Esophagus squamous epithelium (tissue), 5 donors: Measurements from ENCODE around the gene COG7. TPM values are rescaled to one million over a fixed set of nuclear protein-coding genes. Genes with fewer than 3 reads are reported as not detected.
"Not testable (repeated sequence)": the region's sequence is repeated elsewhere in the genome, so short reads cannot be mapped to it uniquely, and the experiment has no call there.

Experiments
- DNase-seq: peaks from one replicate; lab custom pipeline; 2025; lab: John Stamatoyannopoulos, UW
- H3K27ac ChIP-seq, 4 donors: fragments of 200-600 bp; sonication (generic); one replicate each; pipeline ENCODE4 v1.5.1; 2016 to 2019; ENCODE audit warnings: mild to moderate bottlenecking in 1 of 4
- H3K27me3 ChIP-seq, 4 donors: fragments of 200-600 bp; sonication (generic); 1 replicate in 3 of 4; 2 replicates in 1 of 4; pipeline versions ENCODE4 v1.5.1 to v1.6.0; 2017 to 2021; ENCODE audit warnings: antibody characterized with exemption in 1 of 4
- H3K36me3 ChIP-seq, 3 donors: fragments of 200-600 bp; sonication (generic); one replicate each; pipeline ENCODE4 v1.5.1; 2016 to 2019
- H3K4me1 ChIP-seq, 3 donors: fragments of 200-600 bp; sonication (generic); one replicate each; pipeline ENCODE4 v1.5.1; 2017 to 2019
- H3K4me3 ChIP-seq, 4 donors: fragments of 200-600 bp; sonication (generic); 1 replicate in 3 of 4; 2 replicates in 1 of 4; pipeline ENCODE4 v1.5.1; 2016 to 2019; ENCODE audit warnings: mild to moderate bottlenecking in 2 of 4, moderate library complexity in 1 of 4
- H3K9me3 ChIP-seq, 3 donors: fragments of 200-600 bp; sonication (generic); one replicate each; pipeline ENCODE4 v1.5.1; 2016 to 2019
- CTCF ChIP-seq, 6 experiments: fragments of 450-650 bp in 4 of 6; fragments of 200-600 bp in 2 of 6; sonication (generic) in 2 of 6; IDR thresholded peaks; one replicate each; pipeline ENCODE4 v1.5.1; 2016 to 2019; ENCODE audit warnings: antibody characterized with exemption in 6 of 6, mild to moderate bottlenecking in 4 of 6, moderate library complexity in 4 of 6
- POLR2A ChIP-seq, 4 donors: fragments of 450-650 bp; IDR thresholded peaks; one replicate each; pipeline ENCODE4 v1.6.1; 2017; ENCODE audit warnings: antibody characterized with exemption in 4 of 4, mild to moderate bottlenecking in 4 of 4, moderate library complexity in 3 of 4
- WGBS, 2 donors: methylation state at CpG; one replicate each; pipeline ENCODE4 v1.1.5; 2018; 5-methylcytosine and 5-hydroxymethylcytosine counted together
- intact Hi-C: fragments of 100-400 bp; cut with DNase I; formaldehyde crosslinking; loops from one replicate; pipeline ENCODE4 v1.15.0; 2022
- total RNA-seq, 4 donors: library from RNA; depleted of rRNA; stranded (reverse); fragments of >200 nt; gene quantifications; one replicate each; pipeline ENCODE4 v1.1.0, GENCODE V29; 2016
- donor health status: DM: yes; HTN: yes; CAD: no.

COG7 gene
- total RNA-seq, 4 donors from 2014 or later: 10.4 to 17.6 (median 15.3) TPM

GRCh38 chr16:23464196-23464595, 11.2 kb upstream of the COG7 start:
- WGBS, 2 donors: 50 to 71% methylated on average over 1 of the region's 1 CpG
- intact Hi-C loops: no loop called here
- H3K4me1 ChIP-seq: peaks cover 0 to 13% (median 0%) of the 10 kb centered on the region in 3 donors
- TF ChIP-seq CTCF (IDR thresholded peaks at IDR 0.05): no peak
- TF ChIP-seq POLR2A (IDR thresholded peaks at IDR 0.05): no peak
- no peak overlapping the region for H3K27ac ChIP-seq
- peaks cover 0 to 46% (median 18%) of the 10 kb centered on the region in 3 donors for H3K36me3 ChIP-seq
- no peak for DNase-seq
- no peak overlapping the region for H3K4me3 ChIP-seq
- no peaks in the 10 kb centered on the region for H3K9me3 ChIP-seq
- no peaks in the 10 kb centered on the region for H3K27me3 ChIP-seq

- 29 to 43% methylated on average over 4 to 6 of the region's 6 CpGs for WGBS, 2 donors
Measured at GRCh38 chr16:23462994-23463393, 10.0 kb upstream of the COG7 start.

GRCh38 chr16:23453338-23454052, 506 bp upstream of the COG7 start:
- Histone ChIP-seq H3K27ac (peak overlapping the region in 3 of 4 donors; percentile 81 to 88 (median 86)), H3K4me3 (peak overlapping the region; percentile 68 to 85 (median 80)), H3K4me1 (peaks cover 10 to 55% (median 18%) of the 10 kb centered on the region in 3 donors), H3K9me3 (no peaks in the 10 kb centered on the region), H3K27me3 (no peaks in the 10 kb centered on the region), H3K36me3 (no peaks in the 10 kb centered on the region)
- intact Hi-C loops: no loop called here
- TF ChIP-seq CTCF (IDR thresholded peaks at IDR 0.05) (no peak), POLR2A (IDR thresholded peaks at IDR 0.05) (no peak)
- 56 to 57% methylated on average over 35 to 37 of the region's 37 CpGs for WGBS, 2 donors
- no peak for DNase-seq

More at GRCh38 chr16:23462994-23463393, 10.0 kb upstream of the COG7 start:
- Histone ChIP-seq H3K4me1 (peaks cover 0 to 13% (median 0%) of the 10 kb centered on the region in 3 donors), H3K27ac (peak overlapping the region in 1 of 4 donors; percentile 21), H3K36me3 (peaks cover 0 to 34% (median 7%) of the 10 kb centered on the region in 3 donors)
- DNase-seq, H3K4me3 ChIP-seq, H3K27me3 ChIP-seq, H3K9me3 ChIP-seq, intact Hi-C loops: not testable (repeated sequence)

- no peak for DNase-seq
- no peak for TF ChIP-seq CTCF (IDR thresholded peaks at IDR 0.05)
- no peak for TF ChIP-seq POLR2A (IDR thresholded peaks at IDR 0.05)
- Histone ChIP-seq H3K4me3 (peak overlapping the region; percentile 68 to 85 (median 80)), H3K9me3 (no peaks in the 10 kb centered on the region), H3K36me3 (no peaks in the 10 kb centered on the region), H3K27ac (peak overlapping the region in 3 of 4 donors; percentile 81 to 88 (median 86)), H3K4me1 (peaks cover 10 to 62% (median 22%) of the 10 kb centered on the region in 3 donors), H3K27me3 (no peaks in the 10 kb centered on the region)
- intact Hi-C loops: no loop called here
- 1 to 2% methylated on average over 9 to 10 of the region's 10 CpGs for whole genome bisulfite sequencing, 2 donors
Measured at GRCh38 chr16:23452221-23452571, 793 bp downstream of the COG7 start.

- intact Hi-C loops: no loop called here
- TF ChIP-seq CTCF (IDR thresholded peaks at IDR 0.05) (no peak), POLR2A (IDR thresholded peaks at IDR 0.05) (no peak)
- no peaks in the 10 kb centered on the region for H3K27me3 ChIP-seq
- H3K4me3 ChIP-seq: no peak overlapping the region
- peaks cover 10 to 29% (median 12%) of the 10 kb centered on the region in 3 donors for H3K36me3 ChIP-seq
- no peak for DNase-seq
- H3K4me1 ChIP-seq: peaks cover 6 to 52% (median 16%) of the 10 kb centered on the region in 3 donors
- H3K9me3 ChIP-seq: no peaks in the 10 kb centered on the region
- WGBS, 2 donors: 67 to 76% methylated on average over 4 of the region's 4 CpGs
- peak overlapping the region in 2 of 4 donors; percentile 10 to 40 for H3K27ac ChIP-seq
Measured at GRCh38 chr16:23448392-23448791, 4.6 kb downstream of the COG7 start.

- 92 to 94% methylated on average over 7 of the region's 7 CpGs for WGBS, 2 donors
- intact Hi-C loops, DNase-seq, H3K9me3 ChIP-seq, H3K27ac ChIP-seq, H3K27me3 ChIP-seq, H3K4me3 ChIP-seq: not testable (repeated sequence)
- Histone ChIP-seq H3K4me1 (peaks cover 6 to 27% (median 7%) of the 10 kb centered on the region in 3 donors), H3K36me3 (peaks cover 6 to 91% (median 22%) of the 10 kb centered on the region in 3 donors)
Measured at GRCh38 chr16:23437542-23437941, 15.4 kb downstream of the COG7 start.
